PC-9 (cell line): ENCODE data around the gene ERBB4. TPM values are rescaled to one million over a fixed set of nuclear protein-coding genes. Genes with fewer than 3 reads are reported as not detected.

Experiments used
- BruUV-seq: library from RNA; stranded (reverse); fragments of 400-500 nt; replicated peaks from 2 replicates; lab custom pipeline; 2021; lab: Mats Ljungman, UMichigan
- CTCF ChIA-PET: fragments of 300-600 bp; sonication (Branson Sonifier 250); formaldehyde crosslinking; loops from one replicate; lab custom pipeline; 2022; ENCODE audit warnings: antibody characterized with exemption; lab: Charles Lee
- POLR2A ChIA-PET: fragments of 300-600 bp; sonication (Branson Sonifier 250); formaldehyde crosslinking; loops from one replicate; lab custom pipeline; 2022; ENCODE audit warnings: antibody characterized with exemption; ENCODE audit not compliant: unreplicated experiment; lab: Charles Lee
- DNase-seq, 2 experiments: peaks; one replicate each; pipeline versions ENCODE4 v3.0.0 to v3.0.0-alpha.2; 2015 to 2022; ENCODE audit warnings: mixed read lengths in 1 of 2
- H2AFZ ChIP-seq: fragments of 200-600 bp; sonication (generic); 2 replicates; pipeline ENCODE4 v1.8.1; 2017; ENCODE audit warnings: antibody characterized with exemption
- H3F3A ChIP-seq: fragments of 200-600 bp; sonication (generic); 2 replicates; pipeline ENCODE4 v1.8.1; 2017; ENCODE audit warnings: antibody characterized with exemption, mild to moderate bottlenecking, low read depth; ENCODE audit not compliant: insufficient read depth
- H3K27ac ChIP-seq: fragments of 200-600 bp; sonication (generic); 2 replicates; pipeline ENCODE4 v1.6.1; 2016; ENCODE audit warnings: mixed run types
- H3K27me3 ChIP-seq: fragments of 200-600 bp; sonication (generic); 2 replicates; pipeline ENCODE4 v1.6.1; 2016; ENCODE audit warnings: low read depth, mixed run types; ENCODE audit not compliant: insufficient read depth
- H3K36me3 ChIP-seq: fragments of 200-600 bp; sonication (generic); 2 replicates; pipeline ENCODE4 v1.6.1; 2016; ENCODE audit warnings: low read depth, mixed run types
- H3K4me1 ChIP-seq: fragments of 200-600 bp; sonication (generic); replicated peaks from 2 replicates; pipeline ENCODE4 v1.6.1; 2016; ENCODE audit warnings: mixed run types; ENCODE audit not compliant: insufficient read depth
- H3K4me2 ChIP-seq: fragments of 200-600 bp; sonication (generic); 2 replicates; pipeline ENCODE4 v1.6.1; 2017; ENCODE audit warnings: mixed run types
- H3K4me3 ChIP-seq: fragments of 200-600 bp; sonication (generic); 2 replicates; pipeline ENCODE4 v1.6.1; 2016; ENCODE audit warnings: mixed run types
- H3K79me2 ChIP-seq: fragments of 200-600 bp; sonication (generic); 2 replicates; pipeline ENCODE4 v1.6.1; 2017; ENCODE audit warnings: low read depth, mixed run types
- H3K9me2 ChIP-seq: fragments of 200-600 bp; sonication (generic); 2 replicates; pipeline ENCODE4 v1.8.1; 2017; ENCODE audit warnings: mild to moderate bottlenecking; ENCODE audit not compliant: insufficient read depth
- H3K9me3 ChIP-seq: fragments of 200-600 bp; sonication (generic); 2 replicates; pipeline ENCODE4 v1.8.1; 2016; ENCODE audit warnings: low read depth; ENCODE audit not compliant: insufficient read depth
- H4K20me1 ChIP-seq: fragments of 200-600 bp; sonication (generic); 2 replicates; pipeline ENCODE4 v1.8.1; 2017; ENCODE audit not compliant: insufficient read depth
- EZH2 ChIP-seq: fragments of 200-600 bp; sonication (generic); IDR thresholded peaks from 2 replicates; pipeline ENCODE4 v1.8.0; 2017; ENCODE audit warnings: antibody characterized with exemption, low read depth
- intact Hi-C: fragments of 100-400 bp; cut with micrococcal nuclease; formaldehyde crosslinking; loops from one replicate; pipeline ENCODE4 v1.10.0; 2022; ENCODE audit not compliant: unreplicated experiment
- total RNA-seq: library from RNA; stranded (reverse); gene quantifications from 2 replicates; pipeline ENCODE4 v1.2.3, GENCODE V29; 2021
- TF ChIP-seq, protein P1 (sequence below): fragments of 200-600 bp; sonication (generic); conservative IDR thresholded peaks from 2 replicates; pipeline ENCODE4 v1.6.1; 2017; ENCODE audit warnings: mixed run types, antibody characterized with exemption, mild to moderate bottlenecking, moderate library complexity

Gene ERBB4
- total RNA-seq, 1 experiment from 2014 or later: not detected

DNA sequence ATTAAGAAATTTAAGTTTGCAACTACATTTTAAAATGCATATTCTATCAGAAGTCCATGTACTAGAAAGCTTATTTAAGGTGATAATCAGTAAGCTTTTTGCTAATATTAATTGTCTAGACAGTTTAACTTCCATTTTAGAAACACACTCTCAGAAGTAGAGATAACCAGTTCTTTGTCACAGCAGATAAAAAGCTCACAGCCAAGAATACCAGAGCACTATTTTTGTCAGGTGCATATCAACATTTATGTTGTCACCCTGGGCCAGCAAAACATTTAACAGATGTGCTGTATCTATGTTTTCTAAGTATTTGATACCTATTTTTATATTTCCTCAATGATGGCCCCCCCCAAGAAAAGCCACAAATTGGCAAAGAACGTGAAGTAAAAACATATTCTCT, 192.6 kb downstream of the ERBB4 start:
- no peak for TF ChIP-seq EZH2
- TF ChIP-seq, protein P1, sequence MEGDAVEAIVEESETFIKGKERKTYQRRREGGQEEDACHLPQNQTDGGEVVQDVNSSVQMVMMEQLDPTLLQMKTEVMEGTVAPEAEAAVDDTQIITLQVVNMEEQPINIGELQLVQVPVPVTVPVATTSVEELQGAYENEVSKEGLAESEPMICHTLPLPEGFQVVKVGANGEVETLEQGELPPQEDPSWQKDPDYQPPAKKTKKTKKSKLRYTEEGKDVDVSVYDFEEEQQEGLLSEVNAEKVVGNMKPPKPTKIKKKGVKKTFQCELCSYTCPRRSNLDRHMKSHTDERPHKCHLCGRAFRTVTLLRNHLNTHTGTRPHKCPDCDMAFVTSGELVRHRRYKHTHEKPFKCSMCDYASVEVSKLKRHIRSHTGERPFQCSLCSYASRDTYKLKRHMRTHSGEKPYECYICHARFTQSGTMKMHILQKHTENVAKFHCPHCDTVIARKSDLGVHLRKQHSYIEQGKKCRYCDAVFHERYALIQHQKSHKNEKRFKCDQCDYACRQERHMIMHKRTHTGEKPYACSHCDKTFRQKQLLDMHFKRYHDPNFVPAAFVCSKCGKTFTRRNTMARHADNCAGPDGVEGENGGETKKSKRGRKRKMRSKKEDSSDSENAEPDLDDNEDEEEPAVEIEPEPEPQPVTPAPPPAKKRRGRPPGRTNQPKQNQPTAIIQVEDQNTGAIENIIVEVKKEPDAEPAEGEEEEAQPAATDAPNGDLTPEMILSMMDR: no peak
- BruUV-seq: no TSS peak
- H2AFZ ChIP-seq: no peak overlapping the region
- intact Hi-C loops: no loop called here
- no peaks in the 10 kb centered on the region for H3K79me2 ChIP-seq
- POLR2A ChIA-PET: no interaction called here
- CTCF ChIA-PET: interaction anchor here (0.7 kb wide), 1 partner anchor 1411 kb away, joined by 3 read pairs; no protein-coding TSS in a partner anchor
- H3F3A ChIP-seq: no peaks in the 10 kb centered on the region
- H3K27me3 ChIP-seq: no peaks in the 10 kb centered on the region
- H3K9me2 ChIP-seq: no peaks in the 10 kb centered on the region
- no peak overlapping the region for H3K4me2 ChIP-seq
- no peaks in the 10 kb centered on the region for H3K36me3 ChIP-seq
- H3K4me1 ChIP-seq: no peaks in the 10 kb centered on the region
- no peak overlapping the region for H3K4me3 ChIP-seq
- no peak for DNase-seq
- H3K27ac ChIP-seq: no peak overlapping the region
- H3K9me3 ChIP-seq: no peaks in the 10 kb centered on the region
- H4K20me1 ChIP-seq: no peaks in the 10 kb centered on the region

DNA sequence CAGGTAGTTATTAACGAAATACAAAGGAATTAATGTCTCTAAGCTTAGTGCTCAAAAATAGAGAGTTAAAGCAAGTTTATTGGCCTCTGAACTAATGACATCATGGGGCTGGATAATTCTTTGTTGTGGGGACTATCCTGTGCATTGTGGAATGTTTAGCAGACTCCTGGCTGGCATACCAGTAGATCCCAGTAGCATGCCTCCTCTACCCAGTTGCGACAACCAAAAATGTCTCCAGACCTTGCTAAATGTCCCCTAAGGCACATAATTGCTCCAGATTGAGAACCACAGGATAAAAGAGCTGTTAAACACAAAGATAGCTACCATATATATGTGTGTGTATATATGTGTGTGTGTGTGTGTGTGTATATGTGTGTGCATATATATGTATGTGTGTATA, 194.5 kb downstream of the ERBB4 start:
- H3K4me3 ChIP-seq: no peak overlapping the region
- CTCF ChIA-PET: no interaction called here

DNA sequence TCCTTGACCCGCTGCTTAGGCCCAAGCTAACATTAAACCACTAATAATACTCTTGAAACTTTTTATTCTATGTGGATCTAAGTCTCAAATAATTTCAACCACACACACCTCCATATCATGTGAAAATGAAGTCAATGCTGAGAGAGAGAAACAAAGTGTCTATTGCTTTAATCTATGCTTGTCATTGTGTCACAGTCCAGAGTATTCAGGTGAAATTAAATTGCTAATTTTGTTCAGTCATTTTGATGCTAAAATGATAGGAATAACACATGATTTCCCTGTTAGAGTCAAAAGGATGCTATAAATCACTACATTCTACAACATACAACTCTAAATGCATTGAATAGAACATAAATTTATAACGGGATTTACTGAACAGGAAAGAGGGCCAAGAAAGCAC, 195.4 kb downstream of the ERBB4 start:
- CTCF ChIA-PET: no interaction called here
- no TSS peak for BruUV-seq

More for the DNA sequence above, 194.5 kb downstream of the ERBB4 start:
- Histone ChIP-seq H3F3A (no peaks in the 10 kb centered on the region), H3K4me2 (no peak overlapping the region), H3K27ac (no peak overlapping the region), H3K9me3 (no peaks in the 10 kb centered on the region), H2AFZ (no peak overlapping the region), H3K36me3 (no peaks in the 10 kb centered on the region), H3K79me2 (no peaks in the 10 kb centered on the region), H3K27me3 (no peaks in the 10 kb centered on the region), H3K4me1 (no peaks in the 10 kb centered on the region), H4K20me1 (no peaks in the 10 kb centered on the region), H3K9me2 (no peaks in the 10 kb centered on the region)
- no TSS peak for BruUV-seq
- TF ChIP-seq, protein P1: no peak
- no peak for TF ChIP-seq EZH2
- DNase-seq: no peak
- intact Hi-C loops: no loop called here
- POLR2A ChIA-PET: no interaction called here

More for the DNA sequence above, 195.4 kb downstream of the ERBB4 start:
- Histone ChIP-seq H3K4me1 (no peaks in the 10 kb centered on the region), H3K4me3 (no peak overlapping the region), H3K79me2 (no peaks in the 10 kb centered on the region), H3K27ac (no peak overlapping the region), H3F3A (no peaks in the 10 kb centered on the region), H4K20me1 (no peaks in the 10 kb centered on the region), H3K9me2 (no peaks in the 10 kb centered on the region), H3K36me3 (no peaks in the 10 kb centered on the region), H3K9me3 (no peaks in the 10 kb centered on the region), H3K4me2 (no peak overlapping the region), H3K27me3 (no peaks in the 10 kb centered on the region), H2AFZ (no peak overlapping the region)
- no peak for DNase-seq
- intact Hi-C loops: no loop called here
- TF ChIP-seq EZH2: no peak
- POLR2A ChIA-PET: no interaction called here
